A673 (cell line): ENCODE results near the gene GSTM1. TPM values are rescaled to one million over a fixed set of nuclear protein-coding genes. Genes with fewer than 3 reads are reported as not detected.
"Not testable (repeated sequence)": the region's sequence is repeated elsewhere in the genome, so short reads cannot be mapped to it uniquely, and the experiment has no call there.

ENCODE experiments used
- BruUV-seq: library from RNA; stranded (reverse); fragments of 400-500 nt; replicated peaks from 2 replicates; lab custom pipeline; 2021; lab: Mats Ljungman, UMichigan
- CTCF ChIA-PET: fragments of 300-600 bp; sonication (Branson Sonifier 250); formaldehyde crosslinking; loops from one replicate; lab custom pipeline; 2022; ENCODE audit warnings: antibody characterized with exemption; lab: Charles Lee
- POLR2A ChIA-PET: fragments of 300-600 bp; sonication (Branson Sonifier 250); formaldehyde crosslinking; loops from one replicate; lab custom pipeline; 2022; ENCODE audit warnings: antibody characterized with exemption; ENCODE audit not compliant: low non-redundant PET; lab: Charles Lee
- DNase-seq: peaks from one replicate; pipeline ENCODE4 v3.0.0-alpha.2; 2015; ENCODE audit warnings: low spot score
- H3K27ac ChIP-seq: fragments of 200-600 bp; sonication (generic); 2 replicates; pipeline ENCODE4 v1.5.1; 2016; ENCODE audit warnings: mixed run types, low read depth, mild to moderate bottlenecking, mixed read lengths, antibody characterized with exemption, low read length; ENCODE audit not compliant: poor library complexity, severe bottlenecking
- H3K27me3 ChIP-seq: fragments of 200-600 bp; sonication (generic); replicated peaks from 2 replicates; pipeline ENCODE4 v1.6.1; 2017; ENCODE audit warnings: mixed run types, low read depth, mild to moderate bottlenecking, mixed read lengths, antibody characterized with exemption, low read length; ENCODE audit not compliant: insufficient read depth, poor library complexity
- H3K36me3 ChIP-seq: fragments of 200-600 bp; sonication (generic); 2 replicates; pipeline ENCODE4 v1.6.1; 2016; ENCODE audit warnings: mixed run types, mild to moderate bottlenecking, mixed read lengths, antibody characterized with exemption, low read length; ENCODE audit not compliant: insufficient read depth, poor library complexity, severe bottlenecking
- H3K4me1 ChIP-seq: fragments of 200-600 bp; sonication (generic); 2 replicates; pipeline ENCODE4 v1.6.1; 2017; ENCODE audit warnings: mixed run types, mild to moderate bottlenecking, mixed read lengths, antibody characterized with exemption, low read length; ENCODE audit not compliant: insufficient read depth, poor library complexity, severe bottlenecking
- H3K4me3 ChIP-seq: fragments of 200-600 bp; sonication (generic); 2 replicates; pipeline ENCODE4 v1.5.1; 2016; ENCODE audit warnings: low read depth, mixed run types, mild to moderate bottlenecking, mixed read lengths, low read length; ENCODE audit not compliant: poor library complexity, severe bottlenecking
- H3K9me3 ChIP-seq: fragments of 200-600 bp; sonication (generic); 2 replicates; pipeline ENCODE4 v1.6.1; 2016; ENCODE audit warnings: mixed run types, low read depth, mild to moderate bottlenecking, mixed read lengths, antibody characterized with exemption, low read length; ENCODE audit not compliant: poor library complexity, severe bottlenecking
- CTCF ChIP-seq: fragments of 300-800, 200-600 bp; sonication (generic); conservative IDR thresholded peaks from 2 replicates; pipeline ENCODE4 v1.5.1; 2017; ENCODE audit warnings: low read depth, mild to moderate bottlenecking, antibody characterized with exemption, low read length, moderate library complexity, mixed read lengths
- EZH2 ChIP-seq: fragments of 200-600 bp; sonication (generic); IDR thresholded peaks from 2 replicates; pipeline ENCODE4 v1.6.1; 2017; ENCODE audit warnings: borderline replicate concordance, low read depth, mild to moderate bottlenecking, mixed read lengths, antibody characterized with exemption, low read length; ENCODE audit not compliant: poor library complexity, severe bottlenecking
- intact Hi-C: fragments of 100-400 bp; cut with micrococcal nuclease; formaldehyde crosslinking; loops from one replicate; pipeline ENCODE4 v1.10.0; 2022; ENCODE audit not compliant: unreplicated experiment
- total RNA-seq: library from RNA; stranded (reverse); gene quantifications from 2 replicates; pipeline ENCODE4 v1.2.3, GENCODE V29; 2021

The GSTM1 gene
- total RNA-seq, 1 experiment from 2014 or later: 166 TPM

GRCh38 chr1:109689844-109690405, 2.3 kb downstream of the GSTM1 start:
- Histone ChIP-seq H3K9me3 (no peaks in the 10 kb centered on the region), H3K27ac (no peak overlapping the region), H3K4me1 (no peaks in the 10 kb centered on the region), H3K27me3 (no peaks in the 10 kb centered on the region), H3K4me3 (no peak overlapping the region), H3K36me3 (peaks cover 11% of the 10 kb centered on the region)
- TF ChIP-seq CTCF: no peak
- TF ChIP-seq EZH2: no peak
- ChIA-PET CTCF (no interaction called here), POLR2A (no interaction called here)
- DNase-seq: no peak
- intact Hi-C loops: no loop called here
- BruUV-seq: no TSS peak

- POLR2A ChIA-PET: no interaction called here
- Histone ChIP-seq H3K27me3 (no peaks in the 10 kb centered on the region), H3K4me1 (no peaks in the 10 kb centered on the region), H3K4me3 (no peak overlapping the region), H3K36me3 (peaks cover 11% of the 10 kb centered on the region), H3K9me3 (no peaks in the 10 kb centered on the region), H3K27ac (no peak overlapping the region)
- no peak for DNase-seq
- TF ChIP-seq CTCF (no peak), EZH2 (no peak)
- intact Hi-C loops: no loop called here
- CTCF ChIA-PET: interaction anchor here (0.6 kb wide), 1 partner anchor 61 kb away, joined by 9 read pairs; no protein-coding TSS in a partner anchor
- BruUV-seq: no TSS peak
Measured at GRCh38 chr1:109691759-109692158, 4.1 kb downstream of the GSTM1 start.

- BruUV-seq, DNase-seq, POLR2A ChIA-PET, H3K4me1 ChIP-seq, H3K27me3 ChIP-seq, intact Hi-C loops, CTCF ChIA-PET, H3K27ac ChIP-seq, H3K4me3 ChIP-seq, H3K9me3 ChIP-seq: not testable (repeated sequence)
- H3K36me3 ChIP-seq: peaks cover 11% of the 10 kb centered on the region
Measured at GRCh38 chr1:109694400-109694799, 6.8 kb downstream of the GSTM1 start.

GRCh38 chr1:109695138-109695537, 7.5 kb downstream of the GSTM1 start:
- H3K27me3 ChIP-seq, intact Hi-C loops: not testable (repeated sequence)

More at GRCh38 chr1:109695138-109695537, 7.5 kb downstream of the GSTM1 start:
- BruUV-seq, POLR2A ChIA-PET, H3K4me3 ChIP-seq, DNase-seq, H3K9me3 ChIP-seq, H3K4me1 ChIP-seq, CTCF ChIA-PET, H3K27ac ChIP-seq, H3K36me3 ChIP-seq: not testable (repeated sequence)
